Placental epithelial cell (primary cell): ENCODE measurements around the gene SEPTIN14. TPM values are rescaled to one million over a fixed set of nuclear protein-coding genes. Genes with fewer than 3 reads are reported as not detected.

Source experiments
- small RNA-seq: library from RNA; depleted of rRNA; stranded (forward); fragments of <200 nt; gene quantifications from one replicate; pipeline ENCODE3, GENCODE V24; 2012
- total RNA-seq: library from RNA; depleted of rRNA; stranded (reverse); fragments of >200 nt; gene quantifications from 2 replicates; pipeline ENCODE4 v1.2.3, GENCODE V29; 2012

SEPTIN14 gene
- total RNA-seq: not detected in 2 replicates

GRCh38 chr7:55862652-55863051 is at the start of gene SEPTIN14:
SEPTIN14 (minus strand) TSS chr7:55862752; CDS start chr7:55861996, 756 bp downstream.

Small RNA genes lying within 50 kb of the gene (small RNA-seq; reads per million reads assigned to genes)
- not detected for gene AC092647.1
- gene AC092647.2: not detected
- not detected for gene RNU6-1126P

Other genes with a start within 250 kb of the SEPTIN14 start
- gene ZNF713, start 24.7 kb upstream of the SEPTIN14 start, total RNA-seq: 2.4 and 5.9 TPM in 2 replicates
- gene MRPS17, start 89.1 kb upstream of the SEPTIN14 start, total RNA-seq: 10.2 and 12.5 TPM in 2 replicates
- 31.8 and 36.9 TPM in 2 replicates for gene NIPSNAP2, start 101.8 kb upstream of the SEPTIN14 start, total RNA-seq
- gene PSPH, start 188.7 kb upstream of the SEPTIN14 start, total RNA-seq: 23.6 and 44.6 TPM in 2 replicates
- 104 and 108 TPM in 2 replicates for gene CCT6A, start 189.0 kb upstream of the SEPTIN14 start, total RNA-seq
- 155 and 193 TPM in 2 replicates for gene SUMF2, start 201.5 kb upstream of the SEPTIN14 start, total RNA-seq
- 1.2 TPM in 1 of 2 replicates, not detected in the other for gene PHKG1, start 230.2 kb upstream of the SEPTIN14 start, total RNA-seq
- 188 and 425 TPM in 2 replicates for gene CHCHD2, start 243.7 kb upstream of the SEPTIN14 start, total RNA-seq